Measurements from ENCODE around the gene RMI2.

DNA sequence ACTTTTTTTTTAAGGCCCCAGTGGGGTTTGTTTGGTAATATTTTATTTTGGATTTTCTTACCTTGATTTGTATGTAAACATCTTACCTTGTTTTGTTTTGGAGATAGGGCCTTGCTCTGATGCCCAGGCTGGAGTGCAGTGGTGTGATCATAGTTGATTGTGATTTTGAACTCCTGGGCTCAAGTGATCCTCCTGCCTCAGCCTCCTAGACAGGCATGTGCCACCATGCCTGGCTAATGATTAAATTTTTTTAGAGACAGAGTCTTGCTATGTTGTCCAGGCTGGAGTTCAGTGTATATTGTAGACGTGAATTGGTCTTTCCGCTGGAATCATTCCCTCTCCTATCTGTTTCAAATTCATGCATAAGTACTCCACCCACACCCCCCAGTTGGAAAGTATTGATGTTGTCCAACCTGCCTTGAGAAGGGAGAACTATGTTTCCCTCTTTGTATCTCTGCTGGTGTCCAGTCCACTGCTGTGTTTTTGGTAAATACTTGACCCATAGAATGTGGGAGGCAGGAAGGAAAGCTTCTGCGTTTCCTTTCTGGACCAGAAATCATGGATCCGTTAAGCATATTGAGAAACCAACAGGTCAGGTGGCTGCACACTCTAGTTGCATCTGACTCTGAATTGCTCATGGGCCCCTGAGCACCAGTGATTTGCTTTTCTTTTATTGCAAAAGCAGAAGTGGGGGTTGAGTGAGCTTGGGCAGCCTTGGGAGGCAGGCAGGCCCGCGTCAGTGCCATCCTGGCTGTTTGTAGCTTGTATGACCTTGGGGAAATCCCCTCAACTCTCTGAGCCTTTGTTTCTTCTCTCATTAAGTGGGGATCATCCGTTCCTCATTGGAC, 25.0 kb downstream of the RMI2 start:
- TF ChIP-seq CTCF (IDR thresholded peaks at IDR 0.05; ENCODE audit: insufficient read depth, low read length) (no peak), SPI1 (IDR thresholded peaks at IDR 0.05; ENCODE audit: borderline replicate concordance, low read depth) (peak; percentile 97), POLR2AphosphoS5 (IDR thresholded peaks at IDR 0.05; ENCODE audit: low read depth) (no peak)
- TF ChIP-seq, protein P1, sequence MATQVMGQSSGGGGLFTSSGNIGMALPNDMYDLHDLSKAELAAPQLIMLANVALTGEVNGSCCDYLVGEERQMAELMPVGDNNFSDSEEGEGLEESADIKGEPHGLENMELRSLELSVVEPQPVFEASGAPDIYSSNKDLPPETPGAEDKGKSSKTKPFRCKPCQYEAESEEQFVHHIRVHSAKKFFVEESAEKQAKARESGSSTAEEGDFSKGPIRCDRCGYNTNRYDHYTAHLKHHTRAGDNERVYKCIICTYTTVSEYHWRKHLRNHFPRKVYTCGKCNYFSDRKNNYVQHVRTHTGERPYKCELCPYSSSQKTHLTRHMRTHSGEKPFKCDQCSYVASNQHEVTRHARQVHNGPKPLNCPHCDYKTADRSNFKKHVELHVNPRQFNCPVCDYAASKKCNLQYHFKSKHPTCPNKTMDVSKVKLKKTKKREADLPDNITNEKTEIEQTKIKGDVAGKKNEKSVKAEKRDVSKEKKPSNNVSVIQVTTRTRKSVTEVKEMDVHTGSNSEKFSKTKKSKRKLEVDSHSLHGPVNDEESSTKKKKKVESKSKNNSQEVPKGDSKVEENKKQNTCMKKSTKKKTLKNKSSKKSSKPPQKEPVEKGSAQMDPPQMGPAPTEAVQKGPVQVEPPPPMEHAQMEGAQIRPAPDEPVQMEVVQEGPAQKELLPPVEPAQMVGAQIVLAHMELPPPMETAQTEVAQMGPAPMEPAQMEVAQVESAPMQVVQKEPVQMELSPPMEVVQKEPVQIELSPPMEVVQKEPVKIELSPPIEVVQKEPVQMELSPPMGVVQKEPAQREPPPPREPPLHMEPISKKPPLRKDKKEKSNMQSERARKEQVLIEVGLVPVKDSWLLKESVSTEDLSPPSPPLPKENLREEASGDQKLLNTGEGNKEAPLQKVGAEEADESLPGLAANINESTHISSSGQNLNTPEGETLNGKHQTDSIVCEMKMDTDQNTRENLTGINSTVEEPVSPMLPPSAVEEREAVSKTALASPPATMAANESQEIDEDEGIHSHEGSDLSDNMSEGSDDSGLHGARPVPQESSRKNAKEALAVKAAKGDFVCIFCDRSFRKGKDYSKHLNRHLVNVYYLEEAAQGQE (IDR thresholded peaks at IDR 0.05; ENCODE audit: insufficient replicate concordance, low read depth) = no peak

Data from HL-60 (cell line).